ENCODE results near the gene ZNF20.
"Not testable (repeated sequence)": the region's sequence is repeated elsewhere in the genome, so short reads cannot be mapped to it uniquely, and the experiment has no call there.

Gene ZNF20

GRCh38 chr19:12090807-12091206, 49.3 kb downstream of the ZNF20 start:
- Histone ChIP-seq H3K36me3 (ENCODE audit: control insufficient read depth, insufficient read depth, low read length) (no peaks in the 10 kb centered on the region), H3K4me1 (ENCODE audit: control insufficient read depth, insufficient read depth, low read length, poor library complexity, severe bottlenecking) (peaks cover 5% of the 10 kb centered on the region), H3K27ac (ENCODE audit: insufficient read depth, low read length, poor library complexity, severe bottlenecking) (no peak overlapping the region), H3K4me3 (ENCODE audit: insufficient read depth, low read depth, low read length, poor library complexity, severe bottlenecking) (no peak overlapping the region), H3K9me3 (ENCODE audit: control insufficient read depth, low read length) (no peaks in the 10 kb centered on the region), H3K27me3 (replicated peaks; ENCODE audit: control insufficient read depth, insufficient read depth, low read length, poor library complexity, severe bottlenecking) (no peaks in the 10 kb centered on the region)
- peak; percentile 3 to 27 (median 6) for DNase-seq

- H3K4me1 ChIP-seq (ENCODE audit: control insufficient read depth, insufficient read depth, low read length, poor library complexity, severe bottlenecking) = no peaks in the 10 kb centered on the region
- no peak for DNase-seq
- H3K27ac ChIP-seq (ENCODE audit: insufficient read depth, low read length, poor library complexity, severe bottlenecking) = no peak overlapping the region
- H3K27me3 ChIP-seq (replicated peaks; ENCODE audit: control insufficient read depth, insufficient read depth, low read length, poor library complexity, severe bottlenecking) = no peaks in the 10 kb centered on the region
- peaks cover 4% of the 10 kb centered on the region for H3K9me3 ChIP-seq (ENCODE audit: control insufficient read depth, low read length)
- no peaks in the 10 kb centered on the region for H3K36me3 ChIP-seq (ENCODE audit: control insufficient read depth, insufficient read depth, low read length)
- H3K4me3 ChIP-seq (ENCODE audit: insufficient read depth, low read depth, low read length, poor library complexity, severe bottlenecking) = no peak overlapping the region
These were observed 54.9 kb downstream of the ZNF20 start for GRCh38 chr19:12085074-12085818.

GRCh38 chr19:12083336-12083735, 56.8 kb downstream of the ZNF20 start:
- not testable (repeated sequence) for H3K4me1 ChIP-seq (ENCODE audit: control insufficient read depth, insufficient read depth, low read length, poor library complexity, severe bottlenecking); H3K27ac ChIP-seq (ENCODE audit: insufficient read depth, low read length, poor library complexity, severe bottlenecking); H3K27me3 ChIP-seq (replicated peaks; ENCODE audit: control insufficient read depth, insufficient read depth, low read length, poor library complexity, severe bottlenecking); H3K36me3 ChIP-seq (ENCODE audit: control insufficient read depth, insufficient read depth, low read length); DNase-seq; H3K4me3 ChIP-seq (ENCODE audit: insufficient read depth, low read depth, low read length, poor library complexity, severe bottlenecking)
- H3K9me3 ChIP-seq (ENCODE audit: control insufficient read depth, low read length) = peaks cover 15% of the 10 kb centered on the region
